HepG2 (cell line): ENCODE results near the gene SHFL. TPM values are rescaled to one million over a fixed set of nuclear protein-coding genes. Genes with fewer than 3 reads are reported as not detected.
A peak's percentile ranks its signal among the peaks of the same experiment; 100 is the strongest.

Source experiments
- ARNT ChIP-seq: fragments of 450-650 bp; IDR thresholded peaks from 2 replicates; pipeline ENCODE4 v1.6.1; 2017
- ARNTL ChIP-seq: sonication (generic); formaldehyde crosslinking; IDR thresholded peaks from 2 replicates; pipeline ENCODE4 v1.4.0; 2020; ENCODE audit warnings: mild to moderate bottlenecking, missing genetic modification reagents
- BRCA1 ChIP-seq: sonication (generic); formaldehyde crosslinking; IDR thresholded peaks from 2 replicates; pipeline ENCODE4 v1.4.0; 2020; ENCODE audit warnings: missing genetic modification reagents
- CHCHD3 ChIP-seq: sonication (generic); formaldehyde crosslinking; IDR thresholded peaks from 2 replicates; pipeline ENCODE4 v1.8.0; 2022; ENCODE audit warnings: mild to moderate bottlenecking, missing genetic modification reagents, moderate library complexity
- HOXA9 ChIP-seq: sonication (generic); formaldehyde crosslinking; IDR thresholded peaks from 2 replicates; pipeline ENCODE4 v1.8.1; 2022; ENCODE audit warnings: missing genetic modification reagents, mild to moderate bottlenecking, moderate library complexity, borderline replicate concordance
- KMT2B ChIP-seq: IDR thresholded peaks from 2 replicates; pipeline ENCODE4 v1.6.1; 2016; ENCODE audit warnings: missing genetic modification reagents, missing compliant biosample characterization
- LRRFIP1 ChIP-seq: sonication (generic); formaldehyde crosslinking; conservative IDR thresholded peaks from 2 replicates; pipeline ENCODE4 v1.4.0; 2020; ENCODE audit warnings: missing genetic modification reagents
- MBD4 ChIP-seq: IDR thresholded peaks from 2 replicates; pipeline ENCODE4 v1.6.1; 2012; ENCODE audit warnings: low read length, inconsistent platforms, borderline replicate concordance
- MED13 ChIP-seq: sonication (generic); formaldehyde crosslinking; IDR thresholded peaks from 2 replicates; pipeline ENCODE4 v1.5.0; 2020; ENCODE audit warnings: missing genetic modification reagents
- MLLT10 ChIP-seq: sonication (generic); formaldehyde crosslinking; IDR thresholded peaks from 2 replicates; pipeline ENCODE4 v1.4.0; 2020; ENCODE audit warnings: missing genetic modification reagents
- SCMH1 ChIP-seq: sonication (generic); formaldehyde crosslinking; IDR thresholded peaks from 2 replicates; pipeline ENCODE4 v1.9.0; 2021; ENCODE audit warnings: missing genetic modification reagents, mild to moderate bottlenecking, borderline replicate concordance
- SRF ChIP-seq: IDR thresholded peaks from 2 replicates; pipeline ENCODE4 v1.6.1; 2011; ENCODE audit warnings: mild to moderate bottlenecking, low read depth, low read length, moderate library complexity
- U2AF2 ChIP-seq: fragments of 200-400 bp; formaldehyde crosslinking; IDR thresholded peaks from 2 replicates; pipeline ENCODE4 v1.6.1; 2017; ENCODE audit warnings: low read depth, mild to moderate bottlenecking, low read length
- ZBTB20 ChIP-seq: sonication (generic); formaldehyde crosslinking; IDR thresholded peaks from 2 replicates; pipeline ENCODE4 v1.8.1; 2023; ENCODE audit warnings: missing genetic modification reagents, low read depth, mild to moderate bottlenecking, borderline replicate concordance
- ZMYM2 ChIP-seq: sonication (generic); formaldehyde crosslinking; IDR thresholded peaks from 2 replicates; pipeline ENCODE4 v1.8.0; 2022; ENCODE audit warnings: mild to moderate bottlenecking, missing genetic modification reagents
- ZNF331 ChIP-seq: sonication (generic); formaldehyde crosslinking; IDR thresholded peaks from 2 replicates; pipeline ENCODE4 v1.4.0; 2020; ENCODE audit warnings: missing genetic modification reagents
- ZNF552 ChIP-seq: sonication (generic); formaldehyde crosslinking; IDR thresholded peaks from 2 replicates; pipeline ENCODE4 v1.9.0; 2022; ENCODE audit warnings: missing genetic modification reagents, mild to moderate bottlenecking, borderline replicate concordance
- ZNF607 ChIP-seq: sonication (generic); formaldehyde crosslinking; IDR thresholded peaks from 2 replicates; pipeline ENCODE4 v1.5.1; 2020; ENCODE audit warnings: missing genetic modification reagents, mild to moderate bottlenecking, borderline replicate concordance
- ZNF782 ChIP-seq: sonication (generic); formaldehyde crosslinking; IDR thresholded peaks from 2 replicates; pipeline ENCODE4 v1.4.0; 2020; ENCODE audit warnings: missing genetic modification reagents, mild to moderate bottlenecking, borderline replicate concordance
- ZSCAN12 ChIP-seq: sonication (generic); formaldehyde crosslinking; IDR thresholded peaks from 2 replicates; pipeline ENCODE4 v1.9.0; 2021; ENCODE audit warnings: mild to moderate bottlenecking, missing genetic modification reagents
- polyA plus RNA-seq, 8 experiments: library from polyadenylated mRNA; depleted of rRNA in 3 of 8; stranded (reverse) in 7 of 8; unstranded in 1 of 8; fragments of >200 nt; fragmentation: Illumina TruSeq in 4 of 8; extraction: Trizol in 4 of 8; gene quantifications; 2 replicates each; pipeline versions ENCODE4 v1.2.1 to v1.2.3, GENCODE V29; 2011 to 2016; ENCODE audit warnings: low read depth in 4 of 8, missing spikeins in 1 of 8, mixed read lengths in 1 of 8; ENCODE audit not compliant: insufficient read depth in 1 of 8
- total RNA-seq, 5 experiments: library from RNA; depleted of rRNA; stranded (reverse); fragments of >200 nt; fragmentation: Illumina TruSeq; extraction: Trizol; gene quantifications; 2 replicates each; pipeline ENCODE4 v1.2.3, GENCODE V29; 2016; ENCODE audit warnings: low read depth in 1 of 5
- TF ChIP-seq, protein P1 (sequence below): sonication (generic); formaldehyde crosslinking; IDR thresholded peaks from 2 replicates; pipeline ENCODE4 v1.5.1; 2020; ENCODE audit warnings: mild to moderate bottlenecking, missing genetic modification reagents, borderline replicate concordance
- TF ChIP-seq, protein P2 (sequence below): sonication (generic); formaldehyde crosslinking; IDR thresholded peaks from 2 replicates; pipeline ENCODE4 v1.4.0; 2020; ENCODE audit warnings: missing genetic modification reagents

SHFL gene
- total and polyA plus RNA-seq, 2 of the 13 experiments (the other 11 are each of a cell fraction or from before 2014, with no cell fraction given), result 12.3 to 36.4 TPM

DNA sequence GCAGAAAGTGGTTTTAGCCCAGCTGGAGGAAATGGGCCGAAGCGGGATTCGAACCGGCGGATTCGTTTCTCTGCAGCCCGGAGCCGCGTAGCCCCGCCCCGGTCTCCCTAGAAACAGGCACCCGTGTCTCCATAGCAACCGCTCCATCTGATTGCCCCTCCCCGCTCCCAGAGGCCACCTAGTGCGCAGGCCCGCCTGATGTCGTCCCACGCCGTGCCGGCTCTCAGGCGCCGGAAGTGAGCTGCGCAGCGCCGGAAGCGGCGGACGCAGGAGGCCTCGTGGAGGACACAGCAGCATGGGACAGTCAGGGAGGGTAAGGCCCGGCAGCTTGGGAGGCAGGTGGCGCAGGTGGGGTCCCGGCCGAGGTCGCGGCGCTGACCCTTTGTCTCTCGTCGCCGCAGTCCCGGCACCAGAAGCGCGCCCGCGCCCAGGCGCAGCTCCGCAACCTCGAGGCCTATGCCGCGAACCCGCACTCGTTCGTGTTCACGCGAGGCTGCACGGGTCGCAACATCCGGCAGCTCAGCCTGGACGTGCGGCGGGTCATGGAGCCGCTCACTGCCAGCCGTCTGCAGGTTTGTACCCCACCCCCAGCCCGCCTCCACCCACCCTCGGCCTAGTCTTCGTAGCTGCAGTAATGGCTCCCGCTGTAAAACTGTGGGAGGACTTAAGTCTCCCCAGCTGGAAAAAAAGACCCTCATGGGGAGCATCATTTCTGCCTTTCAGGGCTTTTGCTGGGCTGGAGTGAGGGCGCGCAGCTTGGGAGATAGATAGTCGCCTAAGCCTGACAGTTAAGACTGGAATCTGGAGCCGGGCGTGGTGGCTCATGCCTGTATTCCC is 20.2 kb downstream of the SHFL start, which contains the start of gene PPAN (continued):
- TF ChIP-seq, protein P1, sequence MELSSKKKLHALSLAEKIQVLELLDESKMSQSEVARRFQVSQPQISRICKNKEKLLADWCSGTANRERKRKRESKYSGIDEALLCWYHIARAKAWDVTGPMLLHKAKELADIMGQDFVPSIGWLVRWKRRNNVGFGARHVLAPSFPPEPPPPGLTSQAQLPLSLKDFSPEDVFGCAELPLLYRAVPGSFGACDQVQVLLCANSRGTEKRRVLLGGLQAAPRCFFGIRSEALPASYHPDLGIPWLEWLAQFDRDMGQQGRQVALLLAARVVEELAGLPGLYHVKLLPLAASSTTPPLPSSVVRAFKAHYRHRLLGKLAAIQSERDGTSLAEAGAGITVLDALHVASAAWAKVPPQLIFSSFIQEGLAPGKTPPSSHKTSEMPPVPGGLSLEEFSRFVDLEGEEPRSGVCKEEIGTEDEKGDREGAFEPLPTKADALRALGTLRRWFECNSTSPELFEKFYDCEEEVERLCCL (CRISPR knock-in tag), result peak; percentile 79; the same call in 1 of the 2 replicates
- TF ChIP-seq ZBTB20, result 0 out of 2 replicates have a peak, but pooled peaks have one; percentile 31
- peak; percentile 45; the same call in 1 of the 2 replicates for TF ChIP-seq ARNTL
- TF ChIP-seq MLLT10, result no peak
- TF ChIP-seq ZNF331 (CRISPR knock-in tag), result peak; percentile 68
- no peak for TF ChIP-seq SRF
- no peak for TF ChIP-seq ZMYM2 (CRISPR knock-in tag)
- 0 out of 2 replicates have a peak, but pooled peaks have one; percentile 21 for TF ChIP-seq ZNF782 (CRISPR knock-in tag)
- TF ChIP-seq HOXA9 (CRISPR knock-in tag), result no peak
- TF ChIP-seq LRRFIP1, result 0 out of 2 replicates have a peak, but pooled peaks have one; percentile 69
- TF ChIP-seq BRCA1 (CRISPR knock-in tag), result no peak
- TF ChIP-seq MBD4, result no peak
- peak; percentile 89; the same call in 1 of the 2 replicates for TF ChIP-seq ZNF552
- no peak for TF ChIP-seq U2AF2
- TF ChIP-seq CHCHD3 (CRISPR knock-in tag), result peak; percentile 80; the same call in 1 of the 2 replicates
- 0 out of 2 replicates have a peak, but pooled peaks have one; percentile 53 for TF ChIP-seq MED13 (CRISPR knock-in tag)
- TF ChIP-seq ZNF607, result peak; percentile 93
- peak; percentile 82 for TF ChIP-seq KMT2B
- TF ChIP-seq ZSCAN12 (CRISPR knock-in tag), result no peak
- no peak for TF ChIP-seq SCMH1 (CRISPR knock-in tag)
- TF ChIP-seq, protein P2, sequence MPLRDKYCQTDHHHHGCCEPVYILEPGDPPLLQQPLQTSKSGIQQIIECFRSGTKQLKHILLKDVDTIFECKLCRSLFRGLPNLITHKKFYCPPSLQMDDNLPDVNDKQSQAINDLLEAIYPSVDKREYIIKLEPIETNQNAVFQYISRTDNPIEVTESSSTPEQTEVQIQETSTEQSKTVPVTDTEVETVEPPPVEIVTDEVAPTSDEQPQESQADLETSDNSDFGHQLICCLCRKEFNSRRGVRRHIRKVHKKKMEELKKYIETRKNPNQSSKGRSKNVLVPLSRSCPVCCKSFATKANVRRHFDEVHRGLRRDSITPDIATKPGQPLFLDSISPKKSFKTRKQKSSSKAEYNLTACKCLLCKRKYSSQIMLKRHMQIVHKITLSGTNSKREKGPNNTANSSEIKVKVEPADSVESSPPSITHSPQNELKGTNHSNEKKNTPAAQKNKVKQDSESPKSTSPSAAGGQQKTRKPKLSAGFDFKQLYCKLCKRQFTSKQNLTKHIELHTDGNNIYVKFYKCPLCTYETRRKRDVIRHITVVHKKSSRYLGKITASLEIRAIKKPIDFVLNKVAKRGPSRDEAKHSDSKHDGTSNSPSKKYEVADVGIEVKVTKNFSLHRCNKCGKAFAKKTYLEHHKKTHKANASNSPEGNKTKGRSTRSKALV (CRISPR knock-in tag), result no peak
- no peak for TF ChIP-seq ARNT
